OCI-LY3 (cell line): Measurements from ENCODE around the gene JMJD6.

ENCODE experiments used
- CTCF ChIP-seq: fragments of 200-600, 300-600 bp; sonication (generic); IDR thresholded peaks from 2 replicates; pipeline ENCODE4 v1.5.1; 2014; ENCODE audit warnings: antibody characterized with exemption, low read length, low read depth
- EZH2phosphoT487 ChIP-seq: fragments of 200-600 bp; shearing (Covaris generic); IDR thresholded peaks from 2 replicates; pipeline ENCODE4 v1.6.1; 2018; ENCODE audit warnings: antibody characterized with exemption, mixed run types, low read depth

GRCh38 chr17:76710863-76711611 is 15.4 kb downstream of the JMJD6 start, which contains the start of gene MXRA7:
- TF ChIP-seq CTCF, result no peak
- TF ChIP-seq EZH2phosphoT487, result no peak
